GM21360 (cell line): ENCODE results near the gene TAS2R4.
A peak's percentile ranks its signal among the peaks of the same experiment; 100 is the strongest.
"Not testable (repeated sequence)": the region's sequence is repeated elsewhere in the genome, so short reads cannot be mapped to it uniquely, and the experiment has no call there.

Experiments
- ATAC-seq: cut with Tn5 transposase; IDR thresholded peaks from one replicate; pipeline ENCODE4 v1.9.1; 2021; ENCODE audit warnings: mild to moderate bottlenecking, moderate library complexity; ENCODE audit not compliant: unreplicated experiment

Gene TAS2R4, protein sequence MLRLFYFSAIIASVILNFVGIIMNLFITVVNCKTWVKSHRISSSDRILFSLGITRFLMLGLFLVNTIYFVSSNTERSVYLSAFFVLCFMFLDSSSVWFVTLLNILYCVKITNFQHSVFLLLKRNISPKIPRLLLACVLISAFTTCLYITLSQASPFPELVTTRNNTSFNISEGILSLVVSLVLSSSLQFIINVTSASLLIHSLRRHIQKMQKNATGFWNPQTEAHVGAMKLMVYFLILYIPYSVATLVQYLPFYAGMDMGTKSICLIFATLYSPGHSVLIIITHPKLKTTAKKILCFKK

GRCh38 chr7:141776374-141776773, at the start of gene TAS2R4:
TAS2R4 (plus strand) TSS chr7:141776674; CDS start chr7:141778489, 1,815 bp downstream.
- no peak for ATAC-seq

DNA sequence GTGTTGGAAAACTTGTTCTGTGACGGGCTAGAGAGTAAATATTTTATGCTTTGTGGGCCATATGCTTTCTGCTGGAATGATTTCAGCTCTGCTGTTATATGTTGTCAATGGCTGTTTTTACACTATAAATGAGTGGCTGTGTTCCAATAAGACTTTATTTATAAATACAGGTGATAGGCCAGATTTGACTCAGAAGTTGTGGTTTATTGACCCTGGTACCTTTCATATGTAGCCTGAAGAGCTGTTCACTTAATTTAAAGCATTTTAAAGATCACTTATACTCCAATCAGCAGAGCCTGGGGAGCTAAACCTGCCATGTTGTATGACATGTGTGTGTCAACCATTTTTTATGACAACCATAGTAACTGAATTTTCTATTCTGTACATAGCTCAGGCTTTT, 47.5 kb upstream of the TAS2R4 start:
- ATAC-seq: no peak

GRCh38 chr7:141731476-141732149, 44.9 kb upstream of the TAS2R4 start:
- ATAC-seq: no peak

- ATAC-seq: no peak
Observed at GRCh38 chr7:141737118-141737835, 39.2 kb upstream of the TAS2R4 start.

- ATAC-seq: peak; percentile 89
Observed at GRCh38 chr7:141737836-141738591, 38.5 kb upstream of the TAS2R4 start, which contains the start of gene SSBP1. SSBP1 (plus strand) TSS chr7:141738358; CDS start chr7:141739167, 809 bp downstream.

DNA sequence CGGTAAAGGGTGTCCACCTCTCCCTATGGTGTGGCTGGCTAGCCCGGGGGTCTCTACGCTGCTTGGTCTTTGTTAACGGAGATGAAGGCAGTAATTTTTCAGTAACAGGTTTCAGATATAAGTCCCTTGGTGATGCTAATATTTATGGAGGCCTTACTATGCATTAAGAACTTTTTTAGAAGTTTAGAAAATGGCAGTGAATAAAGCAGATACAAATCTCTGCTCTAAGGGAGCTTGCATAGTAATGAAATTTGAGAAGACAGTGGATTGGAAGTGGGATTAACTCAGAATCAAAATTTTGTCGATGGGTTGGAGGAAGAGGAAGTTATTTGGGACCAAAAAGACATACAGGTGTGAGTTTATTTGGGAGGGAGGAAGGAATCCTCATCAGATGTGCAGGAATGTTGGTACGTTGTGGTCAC, 37.9 kb upstream of the TAS2R4 start:
- no peak for ATAC-seq

GRCh38 chr7:141739250-141739649, 37.2 kb upstream of the TAS2R4 start:
- ATAC-seq: no peak

DNA sequence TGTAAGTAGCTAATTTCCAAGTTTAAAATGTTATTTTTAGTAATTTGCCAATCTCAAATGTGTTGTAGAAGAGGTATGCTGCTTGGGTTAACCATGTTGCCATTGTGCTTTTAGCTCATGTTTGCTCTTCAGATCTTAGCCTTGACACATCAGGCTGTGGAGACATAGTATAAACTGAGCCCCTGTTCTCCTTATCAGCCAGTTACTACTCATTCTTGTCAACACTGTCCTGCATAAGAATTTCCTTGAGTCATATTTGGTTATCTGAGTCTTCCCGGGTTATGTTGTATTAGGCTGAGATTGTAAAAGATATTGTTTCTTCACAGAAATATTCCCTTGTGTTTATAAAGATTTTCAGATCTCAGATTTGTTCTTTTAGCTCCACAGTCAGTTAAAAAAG, 34.2 kb upstream of the TAS2R4 start:
- ATAC-seq: no peak

DNA sequence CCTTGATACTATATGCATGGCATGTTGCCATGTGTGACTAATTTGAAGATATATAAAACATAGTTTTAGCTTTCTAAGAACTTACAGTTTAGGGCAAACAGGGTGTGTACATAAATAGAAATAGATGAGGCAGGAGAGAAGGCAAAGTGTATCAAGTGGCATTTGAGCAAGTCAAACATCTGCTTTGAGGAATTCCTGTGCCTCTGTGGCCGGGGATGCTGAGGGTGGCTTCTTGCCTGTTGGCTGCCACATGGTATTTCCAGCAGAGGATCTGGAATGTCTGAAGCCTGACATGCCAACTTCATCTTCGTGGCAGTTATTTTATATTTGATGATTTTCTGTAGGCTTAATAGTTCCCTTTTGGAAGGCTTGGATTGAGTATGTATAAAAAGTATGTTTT, 32.3 kb upstream of the TAS2R4 start:
- no peak for ATAC-seq

DNA sequence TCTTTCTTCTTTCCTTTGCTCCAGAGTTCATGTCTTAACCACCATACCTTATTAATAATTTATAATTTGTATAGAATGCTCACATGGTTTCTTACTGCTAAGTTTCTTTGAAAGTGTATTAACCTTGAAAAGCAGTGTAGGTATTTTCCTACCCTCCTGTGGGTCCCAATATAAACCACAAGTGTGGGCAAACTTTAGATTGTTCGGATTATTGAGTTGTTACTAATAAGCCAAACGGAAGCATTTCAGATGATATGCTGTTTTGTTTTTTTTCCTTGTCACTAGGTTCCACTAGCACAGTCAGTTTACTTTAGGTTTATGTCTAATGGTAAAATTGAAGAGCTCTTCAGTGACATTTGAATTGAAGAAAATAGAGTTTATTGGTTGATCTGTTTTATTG, 28.1 kb upstream of the TAS2R4 start:
- no peak for ATAC-seq

- ATAC-seq: not testable (repeated sequence)
Observed at GRCh38 chr7:141751904-141752303, 24.6 kb upstream of the TAS2R4 start.

DNA sequence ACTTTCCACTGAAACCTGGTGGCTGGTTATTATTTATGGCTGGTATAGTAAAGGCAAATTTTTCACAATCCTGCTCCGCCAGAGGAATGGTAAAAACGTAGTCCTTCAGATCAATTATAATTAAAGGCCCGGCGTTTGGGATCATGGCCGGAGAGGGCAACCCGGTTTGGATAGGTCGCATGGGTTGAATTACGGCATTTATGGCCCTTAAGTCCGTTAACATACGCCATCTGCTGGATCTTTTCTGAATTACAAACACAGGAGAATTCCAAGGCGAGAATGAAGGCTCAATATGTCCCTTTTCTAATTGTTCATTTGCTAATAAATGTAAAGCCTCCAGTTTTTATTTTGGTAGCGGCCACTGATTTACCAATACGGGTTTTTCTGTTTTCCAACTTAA, 23.8 kb upstream of the TAS2R4 start:
- ATAC-seq: no peak

GRCh38 chr7:141754939-141755338, 21.5 kb upstream of the TAS2R4 start:
- no peak for ATAC-seq

DNA sequence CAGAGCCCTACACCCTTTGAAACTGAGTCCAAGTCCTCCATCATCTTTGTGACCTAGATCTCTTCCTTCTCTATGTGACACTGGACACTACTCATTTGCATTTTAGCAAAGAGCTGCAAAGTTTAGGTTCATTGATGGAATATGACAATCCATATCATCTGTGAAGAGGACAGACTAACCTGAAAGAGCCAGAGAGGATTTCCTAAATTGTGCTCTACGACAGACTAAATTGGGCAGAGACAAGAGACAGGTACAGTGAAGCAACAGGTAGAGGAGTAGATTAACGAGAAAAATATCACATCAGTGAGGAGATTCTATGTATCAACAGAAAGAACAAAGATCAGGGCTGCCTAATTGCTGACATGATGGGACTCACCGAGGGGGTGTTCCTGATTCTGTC, 12.7 kb upstream of the TAS2R4 start, which contains the start of gene TAS2R3:
Gene TAS2R3, plus strand, starts transcription at position 301 of the 400 bp plus-strand sequence. Its CDS starts 62 bp downstream, at position 363.
- no peak for ATAC-seq

DNA sequence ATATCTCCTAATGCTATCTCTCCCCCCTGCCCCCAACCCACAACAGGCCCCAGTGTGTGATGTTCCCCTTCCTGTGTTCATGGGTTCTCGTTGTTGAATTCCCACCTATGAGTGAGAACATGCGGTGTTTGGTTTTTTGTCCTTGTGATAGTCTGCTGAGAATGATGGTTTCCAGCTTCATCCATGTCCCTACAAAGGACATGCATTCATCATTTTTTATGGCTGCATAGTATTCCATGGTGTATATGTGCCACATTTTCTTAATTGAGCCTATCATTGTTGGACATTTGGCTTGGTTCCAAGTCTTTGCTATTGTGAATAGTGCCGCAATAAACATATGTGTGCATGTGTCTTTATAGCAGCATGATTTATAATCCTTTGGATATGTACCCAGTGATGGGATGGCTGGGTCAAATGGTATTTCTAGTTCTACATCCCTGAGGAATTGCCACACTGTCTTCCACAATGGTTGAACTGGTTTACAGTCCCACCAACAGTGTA, 6.3 kb upstream of the TAS2R4 start:
- ATAC-seq: not testable (repeated sequence)

DNA sequence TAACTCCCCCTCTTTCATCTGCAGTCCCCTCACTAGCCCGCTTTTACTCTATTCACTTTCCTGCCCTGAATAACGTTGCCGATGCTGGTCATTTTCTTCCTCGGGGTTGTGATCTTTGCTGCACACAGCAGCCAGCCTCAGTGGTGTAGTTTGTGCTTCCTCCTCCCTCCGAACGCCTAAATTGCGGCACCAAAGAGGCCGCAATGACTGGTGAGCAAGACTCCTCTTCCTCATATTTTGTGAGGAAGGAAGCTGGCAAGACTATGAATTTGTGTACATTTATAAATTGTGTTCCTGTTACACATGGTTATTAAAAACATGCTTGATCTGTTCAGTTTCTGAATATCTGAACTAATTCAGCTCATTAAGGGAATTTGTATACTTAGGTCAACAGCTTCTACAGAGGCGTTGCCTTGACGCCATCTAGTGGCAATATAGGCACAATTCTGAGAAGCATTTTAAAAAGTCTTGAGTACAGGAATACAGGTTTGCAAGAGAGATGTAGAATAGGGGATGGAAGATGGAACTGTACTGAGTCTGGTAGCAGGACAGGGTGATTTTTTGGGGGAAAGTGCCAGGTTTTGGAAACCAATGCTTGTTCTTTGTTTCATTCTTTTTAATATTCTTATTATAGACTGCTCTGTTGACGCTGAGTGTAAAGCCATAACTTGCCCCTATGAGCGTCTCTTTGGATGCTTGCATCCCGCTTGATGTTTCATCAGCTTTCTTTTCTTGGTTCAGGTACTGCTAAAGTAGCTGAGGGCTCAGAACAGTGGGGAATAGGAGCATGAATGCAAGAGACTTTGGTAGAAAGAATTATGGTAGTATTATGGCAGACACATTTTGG, 9.5 kb downstream of the TAS2R4 start:
- ATAC-seq: peak; percentile 67

DNA sequence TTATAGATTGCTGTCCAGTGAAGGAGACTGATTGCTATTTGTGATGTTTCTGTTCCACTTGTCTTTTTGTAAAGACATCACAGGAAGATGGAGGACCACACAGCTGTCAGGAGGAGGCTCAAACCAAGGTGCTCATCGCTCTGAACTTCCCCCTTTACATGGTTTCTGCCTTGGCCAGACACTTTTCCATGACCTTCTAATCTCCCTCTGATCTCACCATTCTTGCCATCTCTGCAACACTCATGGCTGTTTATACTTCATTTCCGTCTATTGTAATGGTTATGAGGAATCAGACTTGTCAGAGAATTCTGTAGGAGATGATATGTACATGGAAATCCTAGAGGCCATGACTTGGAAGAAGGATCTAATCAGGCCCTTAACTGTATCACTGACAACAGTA, 11.8 kb downstream of the TAS2R4 start:
- no peak for ATAC-seq

GRCh38 chr7:141789917-141790316, 13.4 kb downstream of the TAS2R4 start, which contains the start of gene TAS2R5:
TAS2R5 (plus strand) TSS chr7:141790217; CDS start chr7:141790362, 145 bp downstream.
- ATAC-seq: no peak

DNA sequence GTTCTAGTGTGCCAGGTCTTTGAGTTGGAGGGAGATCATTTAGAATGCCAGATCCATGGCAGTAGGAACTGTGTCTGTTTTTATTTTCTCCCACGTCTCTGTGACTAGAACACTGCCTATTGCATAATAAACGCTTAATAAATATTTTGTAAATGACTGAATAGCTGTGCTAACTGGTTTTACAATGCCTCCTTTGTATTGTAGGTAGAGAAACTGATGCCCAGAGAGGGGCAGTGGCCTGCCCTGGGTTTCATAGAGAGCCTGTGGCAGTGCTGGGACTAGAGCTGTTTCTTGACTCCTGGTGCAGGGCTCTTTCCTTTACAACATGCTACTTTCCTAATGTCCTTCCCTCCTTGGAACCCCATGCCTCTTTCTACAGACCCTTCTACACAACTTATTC, 16.1 kb downstream of the TAS2R4 start:
- ATAC-seq: no peak

DNA sequence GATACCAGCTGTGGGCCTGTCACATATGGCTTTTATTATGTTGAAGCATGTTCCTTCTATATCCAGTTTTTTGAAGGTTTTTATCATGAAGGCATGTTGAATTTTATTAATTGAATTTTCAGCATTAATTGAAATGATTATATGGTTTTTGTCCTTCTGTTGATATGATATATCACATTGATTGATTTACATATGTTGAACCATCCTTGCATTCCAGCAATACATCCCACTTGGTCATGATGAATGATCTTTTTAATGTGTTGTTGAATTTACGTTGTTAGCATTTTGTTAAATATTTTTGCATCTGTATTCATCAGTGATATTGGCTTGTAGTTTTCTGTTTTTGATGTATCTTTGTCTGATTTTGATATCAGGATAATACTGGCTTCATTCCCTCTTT, 43.6 kb downstream of the TAS2R4 start:
- no peak for ATAC-seq
